Measurements from ENCODE around the gene PTPRK.
A peak's percentile ranks its signal among the peaks of the same experiment; 100 is the strongest.

PTPRK gene

DNA sequence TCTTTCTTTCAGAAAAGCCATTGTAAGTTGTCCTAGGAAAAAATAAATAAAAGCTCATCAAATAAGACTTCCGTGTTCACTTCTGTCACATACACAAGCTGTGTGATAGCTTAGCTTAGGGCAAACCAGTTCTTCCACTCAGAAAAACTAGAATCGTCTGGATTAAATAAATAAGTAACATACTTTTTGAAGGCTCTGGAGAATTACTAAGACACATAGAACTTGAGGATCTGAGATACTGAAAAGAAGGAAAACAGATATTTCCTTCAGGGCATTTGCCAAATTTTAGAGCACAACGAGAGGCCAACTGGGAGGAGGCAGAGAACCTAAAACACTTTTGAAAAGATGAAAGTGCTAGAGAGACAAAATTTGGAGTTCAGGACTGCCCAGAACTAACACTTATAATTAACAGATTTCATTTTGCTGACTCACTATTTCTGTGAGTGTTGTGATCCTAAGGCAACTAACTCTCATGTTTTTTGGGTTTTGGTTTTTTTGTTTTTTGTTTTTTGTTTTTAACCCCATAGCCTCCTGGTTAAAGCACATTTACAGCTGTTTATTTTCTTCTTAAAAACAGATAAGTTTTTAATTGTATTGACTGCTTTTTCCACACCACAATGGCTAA lies 580.8 kb downstream of the PTPRK start:
- TF ChIP-seq, protein P1, sequence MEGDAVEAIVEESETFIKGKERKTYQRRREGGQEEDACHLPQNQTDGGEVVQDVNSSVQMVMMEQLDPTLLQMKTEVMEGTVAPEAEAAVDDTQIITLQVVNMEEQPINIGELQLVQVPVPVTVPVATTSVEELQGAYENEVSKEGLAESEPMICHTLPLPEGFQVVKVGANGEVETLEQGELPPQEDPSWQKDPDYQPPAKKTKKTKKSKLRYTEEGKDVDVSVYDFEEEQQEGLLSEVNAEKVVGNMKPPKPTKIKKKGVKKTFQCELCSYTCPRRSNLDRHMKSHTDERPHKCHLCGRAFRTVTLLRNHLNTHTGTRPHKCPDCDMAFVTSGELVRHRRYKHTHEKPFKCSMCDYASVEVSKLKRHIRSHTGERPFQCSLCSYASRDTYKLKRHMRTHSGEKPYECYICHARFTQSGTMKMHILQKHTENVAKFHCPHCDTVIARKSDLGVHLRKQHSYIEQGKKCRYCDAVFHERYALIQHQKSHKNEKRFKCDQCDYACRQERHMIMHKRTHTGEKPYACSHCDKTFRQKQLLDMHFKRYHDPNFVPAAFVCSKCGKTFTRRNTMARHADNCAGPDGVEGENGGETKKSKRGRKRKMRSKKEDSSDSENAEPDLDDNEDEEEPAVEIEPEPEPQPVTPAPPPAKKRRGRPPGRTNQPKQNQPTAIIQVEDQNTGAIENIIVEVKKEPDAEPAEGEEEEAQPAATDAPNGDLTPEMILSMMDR (conservative IDR thresholded peaks at IDR 0.05; ENCODE audit: low read length): no peak
- DNase-seq (ENCODE audit: low read depth): peak; percentile 51
- no peak overlapping the region for H3K4me3 ChIP-seq (ENCODE audit: low read length)

DNA sequence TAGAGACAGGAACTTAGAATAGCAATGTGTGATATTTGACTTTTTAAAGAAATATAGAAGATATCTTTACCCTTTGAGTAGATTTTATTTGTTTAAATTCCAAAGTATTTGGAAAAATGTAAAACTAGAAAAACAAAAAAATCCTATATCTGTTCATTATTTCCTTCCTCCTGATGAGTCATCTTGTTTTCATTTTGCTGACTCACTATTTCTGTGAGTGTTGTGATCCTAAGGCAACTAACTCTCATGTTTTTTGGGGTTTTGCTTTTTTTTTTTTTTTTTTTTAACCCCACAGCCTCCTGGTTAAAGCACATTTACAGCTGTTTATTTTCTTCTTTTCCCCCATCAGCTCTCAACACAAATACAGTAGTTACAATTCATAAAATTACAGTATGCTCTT lies 581.7 kb downstream of the PTPRK start:
- TF ChIP-seq, protein P1 (conservative IDR thresholded peaks at IDR 0.05; ENCODE audit: low read length): no peak
- DNase-seq (ENCODE audit: low read depth): peak; percentile 70
- no peak overlapping the region for H3K4me3 ChIP-seq (ENCODE audit: low read length)

DNA sequence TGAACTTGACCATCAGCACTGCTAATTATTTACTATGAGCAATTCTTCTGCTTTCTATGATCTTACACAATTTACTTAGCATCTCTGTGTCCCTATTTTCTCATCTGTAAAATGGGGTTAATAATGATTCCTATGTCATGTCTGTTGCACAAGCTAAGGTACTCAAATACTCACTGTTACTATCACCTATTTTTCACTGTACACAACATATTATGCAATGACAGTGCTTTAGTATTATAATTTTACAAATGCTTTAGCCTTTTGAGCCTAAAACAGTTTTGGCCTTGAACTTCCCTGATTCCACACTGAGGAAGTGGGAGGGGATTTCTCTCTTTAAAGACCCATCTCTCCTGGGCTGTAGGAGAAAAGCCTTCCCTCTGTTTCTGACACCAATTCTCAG lies 582.7 kb downstream of the PTPRK start:
- H3K4me3 ChIP-seq (ENCODE audit: low read length): no peak overlapping the region

DNA sequence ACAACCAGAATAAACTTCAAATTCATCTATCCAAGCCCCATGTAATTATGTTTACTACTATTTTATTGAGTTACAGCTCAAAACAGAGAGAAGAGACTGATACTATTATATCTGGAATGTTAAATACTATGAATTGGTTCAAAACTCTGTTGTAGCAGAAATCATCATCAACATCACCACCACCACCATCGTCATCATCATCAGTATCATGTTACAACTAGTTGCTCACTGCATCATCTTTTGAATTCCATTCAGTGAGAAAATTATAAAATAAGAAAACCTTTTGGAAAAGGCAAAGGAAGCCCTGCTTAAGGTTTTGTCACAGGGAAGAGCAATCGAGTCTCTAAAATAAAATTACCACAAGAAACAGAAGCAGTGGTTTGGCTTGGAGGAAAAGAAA lies 583.3 kb downstream of the PTPRK start:
- DNase-seq (ENCODE audit: low read depth): peak; percentile 12
- H3K4me3 ChIP-seq (ENCODE audit: low read length): no peak overlapping the region
- TF ChIP-seq, protein P1 (conservative IDR thresholded peaks at IDR 0.05; ENCODE audit: low read length): no peak

More for the DNA sequence above, 582.7 kb downstream of the PTPRK start:
- TF ChIP-seq, protein P1 (conservative IDR thresholded peaks at IDR 0.05; ENCODE audit: low read length): no peak
- DNase-seq (ENCODE audit: low read depth): no peak

DNA sequence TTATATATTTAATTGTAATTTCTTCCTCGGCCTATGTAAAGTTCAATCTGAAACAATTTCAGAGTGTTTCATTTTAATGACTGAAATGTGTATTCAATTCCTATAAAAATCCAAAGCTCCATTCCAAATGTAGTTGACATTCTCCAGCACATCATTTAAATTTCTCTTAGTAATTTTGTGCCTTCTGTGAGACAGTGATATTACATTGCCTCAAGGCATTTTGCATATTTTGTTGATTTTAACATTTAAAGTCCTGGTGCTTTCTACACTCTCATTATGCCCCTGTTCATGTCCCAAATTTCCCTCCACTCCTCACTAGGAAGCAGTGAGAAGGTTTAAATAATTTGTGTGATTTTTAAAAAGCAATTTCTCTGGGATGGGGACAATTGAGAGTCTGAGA lies 585.4 kb downstream of the PTPRK start:
- TF ChIP-seq, protein P1 (conservative IDR thresholded peaks at IDR 0.05; ENCODE audit: low read length): no peak
- no peak for DNase-seq (ENCODE audit: low read depth)
- H3K4me3 ChIP-seq (ENCODE audit: low read length): no peak overlapping the region

DNA sequence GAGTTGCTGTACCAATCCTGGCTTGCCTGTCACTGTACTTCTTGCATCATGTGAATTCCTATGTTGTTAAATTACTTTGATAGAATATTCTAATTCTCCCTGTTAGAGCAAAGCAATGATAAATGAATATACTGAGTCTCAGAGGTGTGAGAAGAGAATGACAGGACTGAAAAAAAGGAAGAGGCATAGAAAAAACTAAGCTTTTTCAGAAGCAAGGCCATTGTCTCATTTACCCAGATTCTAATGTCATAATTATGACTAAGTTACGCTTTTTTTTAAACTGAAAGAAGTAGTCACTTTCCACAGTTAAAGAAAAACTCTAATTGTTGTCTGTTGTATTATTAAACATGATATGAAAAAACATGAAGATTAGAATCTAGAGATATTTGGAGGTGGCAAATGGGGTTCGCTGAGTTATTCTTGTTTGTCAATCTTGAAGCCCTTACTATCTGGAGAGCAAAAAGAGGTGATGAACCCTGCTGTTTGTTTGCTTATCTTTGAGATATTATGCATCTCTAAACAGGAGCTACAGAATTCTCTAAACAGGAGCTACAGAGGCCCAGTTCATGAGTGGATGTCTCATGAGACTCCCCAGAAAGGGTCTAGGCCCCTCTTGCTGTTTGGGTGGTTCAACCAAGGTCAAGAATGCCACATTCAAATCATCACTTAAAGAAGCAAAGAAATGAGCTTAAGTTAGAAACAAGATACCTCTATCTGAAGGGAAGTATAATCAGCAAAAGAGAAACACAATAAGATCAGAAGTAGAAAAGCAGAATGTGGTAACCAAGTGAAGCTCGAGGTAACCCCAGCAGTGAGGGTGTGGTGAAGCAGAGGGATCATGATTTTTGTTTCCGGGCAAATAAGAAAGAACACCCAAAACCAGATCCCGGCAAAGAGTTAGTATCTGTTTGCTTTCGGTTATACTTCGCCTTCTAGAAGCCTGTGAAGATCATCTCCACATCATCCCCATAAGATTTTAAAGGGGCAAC lies 586.3 kb downstream of the PTPRK start:
- TF ChIP-seq, protein P1 (conservative IDR thresholded peaks at IDR 0.05; ENCODE audit: low read length): no peak
- DNase-seq (ENCODE audit: low read depth): no peak
- no peak overlapping the region for H3K4me3 ChIP-seq (ENCODE audit: low read length)

All from AG10803 (cell line).